ENCODE measurements around the gene WDR11. TPM values are rescaled to one million over a fixed set of nuclear protein-coding genes. Genes with fewer than 3 reads are reported as not detected.

The WDR11 gene
- 53.0 and 53.1 TPM in 2 replicates for total RNA-seq

DNA sequence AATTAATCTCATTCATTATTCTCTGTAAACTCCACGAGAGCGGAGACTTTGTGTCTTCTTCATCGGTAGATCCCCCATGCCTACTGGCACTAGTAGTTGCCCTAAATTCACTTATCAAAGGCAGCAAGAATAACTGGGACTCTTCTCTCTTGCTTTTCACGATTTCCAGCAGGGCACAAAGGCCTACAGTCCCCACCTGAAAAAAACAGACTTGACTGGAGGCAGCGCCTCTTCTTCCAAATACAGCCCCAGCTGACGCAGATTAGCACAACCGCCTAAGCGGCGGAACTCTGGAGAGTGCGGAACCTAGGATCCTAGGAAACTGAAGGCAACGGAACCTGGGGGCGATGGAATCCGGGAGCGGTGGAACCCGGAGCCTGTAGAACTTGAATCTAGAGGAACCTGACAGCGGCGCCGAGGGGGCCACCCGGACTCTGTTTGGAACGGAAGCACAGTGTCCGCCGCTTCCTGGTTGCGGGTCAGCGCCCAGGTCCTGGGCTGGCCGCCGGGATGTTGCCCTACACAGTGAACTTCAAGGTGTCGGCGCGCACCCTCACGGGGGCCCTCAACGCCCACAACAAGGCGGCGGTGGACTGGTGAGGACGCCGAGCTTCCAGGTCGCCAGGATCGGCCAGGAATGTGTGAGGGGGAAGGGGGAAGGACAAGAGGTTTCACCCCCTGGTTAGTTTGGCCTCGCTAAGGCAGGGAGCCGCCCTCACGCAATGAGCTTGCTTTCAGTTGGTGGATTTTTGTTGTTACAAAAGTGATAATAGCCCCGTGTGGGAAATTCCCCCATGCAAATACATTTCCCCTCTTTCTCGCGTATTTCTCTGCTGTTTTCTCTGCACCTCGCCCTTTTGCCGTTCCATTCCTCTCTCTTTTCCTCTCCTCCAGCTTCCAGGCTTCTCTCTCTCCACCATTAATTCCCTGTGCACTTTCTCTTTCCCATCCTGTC lies at the start of gene WDR11:
Gene WDR11 (plus strand): TSS at position 452 of the 955 bp plus-strand sequence. CDS start 59 bp downstream, at position 511.
- peak within 1 kb of the TSS; percentile 95 for H3K4me3 Mint-ChIP-seq
- intact Hi-C loops (cut with micrococcal nuclease): loop anchor here (5.0 to 10.0 kb wide), 3 partner anchors 1076 to 1524 kb away; partner anchors contain the start of genes ATE1, NSMCE4A and PLEKHA1

GRCh38 chr10:120802935-120803334 lies 48.2 kb upstream of the WDR11 start:
- intact Hi-C loops (cut with micrococcal nuclease): no loop called here
- Mint-ChIP-seq H3K36me3 (ENCODE audit: low read depth) (no peaks in the 10 kb centered on the region), H3K27me3 (ENCODE audit: insufficient read depth) (no peaks in the 10 kb centered on the region), H3K27ac (no peak overlapping the region), H3K4me3 (no peak overlapping the region), H3K4me1 (ENCODE audit: low read depth) (no peaks in the 10 kb centered on the region), H3K9me3 (no peaks in the 10 kb centered on the region)
- DNase-seq (ENCODE audit: low spot score): no peak

More for the DNA sequence above, at the start of gene WDR11:
- DNase-seq (ENCODE audit: low spot score): peak; percentile 65
- H3K27ac Mint-ChIP-seq: peak within 1 kb of the TSS; percentile 96
- peaks cover 49% of the 10 kb centered on the region for H3K4me1 Mint-ChIP-seq (ENCODE audit: low read depth)
- peaks cover 6% of the 10 kb centered on the region for H3K9me3 Mint-ChIP-seq
- H3K27me3 Mint-ChIP-seq (ENCODE audit: insufficient read depth): peaks cover 4% of the 10 kb centered on the region
- H3K36me3 Mint-ChIP-seq (ENCODE audit: low read depth): peaks cover 23% of the 10 kb centered on the region

- H3K36me3 Mint-ChIP-seq (ENCODE audit: low read depth): no peaks in the 10 kb centered on the region
- intact Hi-C loops (cut with micrococcal nuclease): no loop called here
- no peak overlapping the region for H3K27ac Mint-ChIP-seq
- no peak overlapping the region for H3K4me3 Mint-ChIP-seq
- no peaks in the 10 kb centered on the region for H3K4me1 Mint-ChIP-seq (ENCODE audit: low read depth)
- H3K27me3 Mint-ChIP-seq (ENCODE audit: insufficient read depth): no peaks in the 10 kb centered on the region
- no peaks in the 10 kb centered on the region for H3K9me3 Mint-ChIP-seq
- DNase-seq (ENCODE audit: low spot score): no peak
These were observed 47.2 kb upstream of the WDR11 start for GRCh38 chr10:120803972-120804371.

DNA sequence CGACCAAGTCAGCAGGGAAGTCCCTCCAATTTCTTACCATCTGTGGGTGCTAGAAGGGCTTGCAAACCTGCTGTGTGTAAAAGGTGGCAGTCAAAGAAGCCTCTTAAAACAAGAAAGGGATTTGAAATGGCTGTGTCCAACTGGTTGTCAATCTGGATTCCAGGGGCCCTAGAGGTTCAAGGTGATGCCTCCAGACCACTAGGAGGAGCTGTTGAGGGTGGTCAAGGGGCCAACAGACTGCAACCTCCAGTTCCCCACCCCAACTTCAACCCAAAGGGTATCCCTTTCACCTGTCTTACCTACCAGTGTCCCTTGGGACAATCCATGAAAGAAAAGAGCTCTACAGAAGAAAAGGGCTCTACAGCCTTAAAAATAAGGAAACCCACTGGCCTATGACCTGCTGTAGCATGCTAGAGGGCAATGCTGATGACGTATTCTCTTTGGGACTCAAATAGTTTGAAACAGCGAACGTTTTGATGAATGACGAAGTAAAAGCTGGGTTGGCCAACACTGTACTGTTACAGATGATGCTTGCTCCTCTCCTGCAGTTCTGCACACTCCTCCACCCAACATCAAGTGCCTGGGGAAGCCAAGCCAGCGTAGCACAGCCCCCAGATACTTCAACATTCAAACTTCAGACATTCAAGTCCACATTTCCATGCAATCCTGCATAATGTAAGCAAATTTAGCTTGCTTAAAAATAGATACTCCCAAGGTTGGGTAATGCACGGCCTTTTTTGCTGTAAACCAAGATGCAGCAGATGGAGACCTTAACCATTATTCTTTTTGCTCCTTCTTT lies 45.9 kb upstream of the WDR11 start:
- H3K4me1 Mint-ChIP-seq (ENCODE audit: low read depth): no peaks in the 10 kb centered on the region
- H3K36me3 Mint-ChIP-seq (ENCODE audit: low read depth): no peaks in the 10 kb centered on the region
- no peaks in the 10 kb centered on the region for H3K9me3 Mint-ChIP-seq
- no peak overlapping the region for H3K27ac Mint-ChIP-seq
- DNase-seq (ENCODE audit: low spot score): no peak
- intact Hi-C loops (cut with micrococcal nuclease): no loop called here
- no peak overlapping the region for H3K4me3 Mint-ChIP-seq
- peaks cover 5% of the 10 kb centered on the region for H3K27me3 Mint-ChIP-seq (ENCODE audit: insufficient read depth)

DNA sequence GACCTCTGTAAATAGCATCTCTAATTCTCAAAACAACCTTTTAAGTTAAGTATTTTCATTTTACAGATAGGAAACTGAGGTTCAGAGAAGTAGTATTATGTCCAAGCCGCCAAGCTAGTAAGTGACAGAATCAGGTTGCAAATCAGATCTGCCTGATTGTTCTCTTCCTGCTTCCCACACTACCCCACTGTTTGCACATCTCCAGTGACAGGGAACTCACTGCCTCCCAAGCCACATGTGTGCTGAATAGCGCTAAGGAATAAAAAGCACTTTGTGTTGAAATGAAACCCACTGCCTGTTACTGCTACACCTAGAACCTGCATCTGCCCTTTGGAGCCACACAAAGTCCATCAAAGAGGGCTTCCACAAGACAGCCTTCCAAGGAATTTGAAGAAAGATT lies 45.1 kb upstream of the WDR11 start:
- Mint-ChIP-seq H3K36me3 (ENCODE audit: low read depth) (no peaks in the 10 kb centered on the region), H3K9me3 (no peaks in the 10 kb centered on the region), H3K4me3 (no peak overlapping the region), H3K4me1 (ENCODE audit: low read depth) (no peaks in the 10 kb centered on the region), H3K27me3 (ENCODE audit: insufficient read depth) (peaks cover 9% of the 10 kb centered on the region), H3K27ac (no peak overlapping the region)
- intact Hi-C loops (cut with micrococcal nuclease): no loop called here
- no peak for DNase-seq (ENCODE audit: low spot score)

- no peak overlapping the region for H3K27ac Mint-ChIP-seq
- no peaks in the 10 kb centered on the region for H3K4me1 Mint-ChIP-seq (ENCODE audit: low read depth)
- H3K27me3 Mint-ChIP-seq (ENCODE audit: insufficient read depth): peaks cover 9% of the 10 kb centered on the region
- no peak overlapping the region for H3K4me3 Mint-ChIP-seq
- no peaks in the 10 kb centered on the region for H3K36me3 Mint-ChIP-seq (ENCODE audit: low read depth)
- no peaks in the 10 kb centered on the region for H3K9me3 Mint-ChIP-seq
- no peak for DNase-seq (ENCODE audit: low spot score)
- intact Hi-C loops (cut with micrococcal nuclease): no loop called here
These were observed 40.9 kb upstream of the WDR11 start for GRCh38 chr10:120810298-120810697.

DNA sequence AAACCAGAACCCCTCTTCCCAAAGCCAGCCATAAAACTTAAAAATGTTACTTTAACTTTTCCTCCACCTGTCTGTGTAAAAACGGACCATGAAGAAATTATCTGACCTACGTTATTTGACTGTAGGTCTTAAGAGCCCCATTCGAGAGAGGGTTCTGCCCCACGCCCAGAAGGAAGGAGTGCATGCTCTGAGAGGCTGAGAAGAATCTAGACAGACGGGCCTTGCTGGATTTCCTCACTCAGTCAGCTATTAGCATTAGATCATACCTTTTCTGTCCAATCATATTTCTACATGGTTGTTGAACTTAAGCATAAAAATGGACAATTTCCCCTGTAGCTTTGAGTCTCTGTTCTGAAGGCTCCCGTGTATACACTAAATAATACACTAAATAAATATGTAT lies 38.1 kb upstream of the WDR11 start:
- Mint-ChIP-seq H3K4me3 (no peak overlapping the region), H3K4me1 (ENCODE audit: low read depth) (no peaks in the 10 kb centered on the region), H3K9me3 (no peaks in the 10 kb centered on the region), H3K27ac (no peak overlapping the region), H3K36me3 (ENCODE audit: low read depth) (no peaks in the 10 kb centered on the region), H3K27me3 (ENCODE audit: insufficient read depth) (peaks cover 19% of the 10 kb centered on the region)
- no peak for DNase-seq (ENCODE audit: low spot score)
- intact Hi-C loops (cut with micrococcal nuclease): no loop called here

DNA sequence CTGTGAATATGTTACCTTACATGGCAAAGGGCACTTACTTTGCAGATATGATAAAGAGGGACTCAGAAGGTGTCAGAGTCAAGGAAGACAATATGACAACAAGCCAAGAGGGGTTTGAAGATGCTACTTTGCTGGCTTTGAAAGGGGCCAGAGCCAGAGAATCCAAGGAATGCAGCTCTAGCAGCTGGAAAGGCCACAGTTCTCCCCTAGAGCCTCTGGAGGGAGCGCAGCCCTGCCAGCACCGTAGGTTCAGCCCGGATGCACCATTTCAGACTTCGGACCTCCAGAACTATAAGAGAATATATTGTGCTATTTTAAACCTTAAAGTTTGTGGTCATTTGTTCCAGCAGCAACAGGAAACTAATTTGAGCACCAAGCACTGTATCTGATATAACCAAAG lies 32.9 kb upstream of the WDR11 start:
- DNase-seq (ENCODE audit: low spot score): no peak
- intact Hi-C loops (cut with micrococcal nuclease): no loop called here
- Mint-ChIP-seq H3K9me3 (no peaks in the 10 kb centered on the region), H3K4me3 (no peak overlapping the region), H3K27me3 (ENCODE audit: insufficient read depth) (peaks cover 12% of the 10 kb centered on the region), H3K27ac (no peak overlapping the region), H3K4me1 (ENCODE audit: low read depth) (no peaks in the 10 kb centered on the region), H3K36me3 (ENCODE audit: low read depth) (no peaks in the 10 kb centered on the region)

DNA sequence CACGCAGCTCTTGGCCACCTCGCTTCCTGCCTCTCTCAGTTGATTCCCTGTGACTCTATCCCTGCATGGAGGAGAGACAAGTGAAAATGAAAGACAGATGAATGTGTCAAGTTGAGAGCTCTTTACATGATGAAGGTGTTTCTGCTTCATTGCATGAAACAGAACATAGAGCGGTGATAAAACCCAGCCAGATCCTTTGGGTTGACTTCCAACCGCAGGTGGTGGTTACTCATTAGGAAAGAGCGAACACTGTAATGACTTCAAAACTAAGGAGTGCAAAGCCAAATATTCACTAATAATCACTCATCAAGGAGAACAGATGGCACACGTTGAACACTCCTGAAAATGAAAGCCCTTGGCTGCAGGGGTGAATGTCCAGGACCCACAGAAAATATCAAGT lies 31.8 kb upstream of the WDR11 start:
- no peaks in the 10 kb centered on the region for H3K4me1 Mint-ChIP-seq (ENCODE audit: low read depth)
- no peak for DNase-seq (ENCODE audit: low spot score)
- intact Hi-C loops (cut with micrococcal nuclease): no loop called here
- no peak overlapping the region for H3K27ac Mint-ChIP-seq
- no peaks in the 10 kb centered on the region for H3K9me3 Mint-ChIP-seq
- peaks cover 12% of the 10 kb centered on the region for H3K27me3 Mint-ChIP-seq (ENCODE audit: insufficient read depth)
- H3K36me3 Mint-ChIP-seq (ENCODE audit: low read depth): no peaks in the 10 kb centered on the region
- no peak overlapping the region for H3K4me3 Mint-ChIP-seq

DNA sequence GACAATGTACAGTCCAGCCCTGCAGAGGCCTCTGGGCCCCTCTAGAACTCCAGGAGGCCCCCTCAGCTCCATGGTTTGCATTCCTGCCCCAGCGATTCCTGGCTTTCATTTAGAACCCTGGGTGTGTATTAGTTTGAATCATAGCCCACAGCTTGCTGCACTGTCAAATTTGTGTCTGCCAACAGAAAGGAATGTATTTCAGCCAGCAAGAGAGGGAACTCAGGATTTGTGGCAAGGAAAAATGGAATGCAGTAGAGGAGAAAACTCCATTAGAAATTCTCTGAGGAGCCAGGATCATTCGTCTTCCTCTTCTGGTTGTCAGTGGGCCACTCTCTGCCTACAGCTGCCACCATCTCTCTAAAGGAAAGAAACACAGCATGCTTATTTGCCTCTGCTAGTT lies 27.9 kb upstream of the WDR11 start:
- no peak for DNase-seq (ENCODE audit: low spot score)
- intact Hi-C loops (cut with micrococcal nuclease): no loop called here

DNA sequence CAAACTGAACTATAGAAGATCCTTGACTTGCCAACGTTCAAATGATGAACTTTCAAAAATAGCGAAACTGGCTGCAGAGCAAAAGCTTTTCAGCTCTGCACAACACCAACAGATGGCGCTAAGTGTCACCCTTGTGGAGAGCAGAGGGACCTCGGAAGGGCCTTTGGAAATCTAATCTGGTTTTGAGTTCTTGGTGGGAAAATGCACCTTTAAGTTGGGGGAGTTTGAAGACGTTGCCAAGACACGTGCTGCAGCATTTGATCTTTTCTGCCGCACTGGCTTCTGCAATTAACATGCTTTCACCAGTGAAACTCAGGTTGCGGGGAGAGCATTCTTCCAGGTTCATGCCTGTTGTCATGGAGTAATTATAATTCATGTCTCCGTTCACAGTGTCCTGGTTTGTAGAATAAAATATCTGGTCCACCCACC lies 26.3 kb upstream of the WDR11 start:
- intact Hi-C loops (cut with micrococcal nuclease): no loop called here
- DNase-seq (ENCODE audit: low spot score): no peak
- Mint-ChIP-seq H3K27ac (no peak overlapping the region), H3K4me1 (ENCODE audit: low read depth) (no peaks in the 10 kb centered on the region), H3K4me3 (no peak overlapping the region), H3K36me3 (ENCODE audit: low read depth) (no peaks in the 10 kb centered on the region), H3K9me3 (no peaks in the 10 kb centered on the region), H3K27me3 (ENCODE audit: insufficient read depth) (peaks cover 2% of the 10 kb centered on the region)

More for the DNA sequence above, 27.9 kb upstream of the WDR11 start:
- peaks cover 2% of the 10 kb centered on the region for H3K27me3 Mint-ChIP-seq (ENCODE audit: insufficient read depth)
- H3K4me3 Mint-ChIP-seq: no peak overlapping the region
- H3K4me1 Mint-ChIP-seq (ENCODE audit: low read depth): no peaks in the 10 kb centered on the region
- no peaks in the 10 kb centered on the region for H3K9me3 Mint-ChIP-seq
- no peak overlapping the region for H3K27ac Mint-ChIP-seq
- H3K36me3 Mint-ChIP-seq (ENCODE audit: low read depth): no peaks in the 10 kb centered on the region

DNA sequence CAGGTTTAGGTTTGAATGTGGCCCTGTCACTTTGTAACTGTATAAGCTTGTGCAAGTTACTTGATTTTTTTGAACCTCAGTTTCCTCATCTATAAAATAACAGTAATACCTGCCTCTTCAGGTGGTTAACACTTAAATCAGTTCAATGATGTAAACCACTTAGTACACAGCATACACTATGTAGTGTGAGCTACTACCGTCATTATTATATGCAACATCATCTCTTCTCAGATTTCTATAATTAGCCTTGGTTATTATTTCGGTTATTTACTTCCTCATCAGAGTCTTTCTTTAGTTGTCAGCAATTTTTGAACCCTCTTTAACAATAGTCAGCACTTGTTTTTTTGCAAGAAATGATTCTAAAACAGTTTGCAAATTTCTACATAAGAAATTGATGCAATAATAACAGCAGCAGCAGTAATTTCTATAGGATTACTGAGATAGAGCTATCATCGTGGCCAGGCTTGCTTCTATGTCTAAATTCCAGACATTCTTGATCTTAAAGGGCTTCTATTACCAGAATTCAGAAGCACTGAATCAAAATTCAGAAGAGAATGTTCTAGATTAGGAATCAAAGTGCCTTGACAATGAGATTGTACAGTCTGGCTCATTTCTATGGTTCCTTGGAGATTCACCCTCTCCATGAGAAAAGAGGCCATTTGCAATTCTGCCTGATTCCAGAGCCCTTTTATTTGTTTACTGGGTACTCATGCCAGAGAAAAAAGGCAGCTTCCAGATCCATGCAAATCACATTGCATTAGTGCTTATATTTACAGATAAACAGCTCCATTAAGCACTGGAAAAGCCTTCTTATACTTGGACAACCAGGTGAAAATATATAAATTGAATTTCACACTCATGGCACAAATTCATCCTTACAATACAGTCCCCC lies 25.0 kb upstream of the WDR11 start:
- H3K27ac Mint-ChIP-seq: no peak overlapping the region
- H3K27me3 Mint-ChIP-seq (ENCODE audit: insufficient read depth): no peaks in the 10 kb centered on the region
- no peak for DNase-seq (ENCODE audit: low spot score)
- no peaks in the 10 kb centered on the region for H3K9me3 Mint-ChIP-seq
- intact Hi-C loops (cut with micrococcal nuclease): no loop called here
- no peaks in the 10 kb centered on the region for H3K36me3 Mint-ChIP-seq (ENCODE audit: low read depth)
- no peaks in the 10 kb centered on the region for H3K4me1 Mint-ChIP-seq (ENCODE audit: low read depth)
- H3K4me3 Mint-ChIP-seq: no peak overlapping the region

Data from activated T-helper 1 cell treated with anti-CD3 and anti-CD28 coated beads, Interleukin-12 subunit alpha, Interleukin-12 subunit beta, Interleukin-2, Interleukin-4 antibody, amounts not matched to agents 30 ng/mL and 10 ng/mL and 1 ng/mL, durations not matched to agents 14 hours and 24 hours and 36 hours (primary cell).